Middle frontal gyrus (tissue), 1 donor: Measurements from ENCODE around the gene PAPSS2.
"Not testable (repeated sequence)": the region's sequence is repeated elsewhere in the genome, so short reads cannot be mapped to it uniquely, and the experiment has no call there.

Experiments used
- DNase-seq: peaks from one replicate; pipeline ENCODE4 v3.0.0-alpha.2; 2015; ENCODE audit warnings: low spot score; ENCODE audit errors: extremely low spot score

The PAPSS2 gene

DNA sequence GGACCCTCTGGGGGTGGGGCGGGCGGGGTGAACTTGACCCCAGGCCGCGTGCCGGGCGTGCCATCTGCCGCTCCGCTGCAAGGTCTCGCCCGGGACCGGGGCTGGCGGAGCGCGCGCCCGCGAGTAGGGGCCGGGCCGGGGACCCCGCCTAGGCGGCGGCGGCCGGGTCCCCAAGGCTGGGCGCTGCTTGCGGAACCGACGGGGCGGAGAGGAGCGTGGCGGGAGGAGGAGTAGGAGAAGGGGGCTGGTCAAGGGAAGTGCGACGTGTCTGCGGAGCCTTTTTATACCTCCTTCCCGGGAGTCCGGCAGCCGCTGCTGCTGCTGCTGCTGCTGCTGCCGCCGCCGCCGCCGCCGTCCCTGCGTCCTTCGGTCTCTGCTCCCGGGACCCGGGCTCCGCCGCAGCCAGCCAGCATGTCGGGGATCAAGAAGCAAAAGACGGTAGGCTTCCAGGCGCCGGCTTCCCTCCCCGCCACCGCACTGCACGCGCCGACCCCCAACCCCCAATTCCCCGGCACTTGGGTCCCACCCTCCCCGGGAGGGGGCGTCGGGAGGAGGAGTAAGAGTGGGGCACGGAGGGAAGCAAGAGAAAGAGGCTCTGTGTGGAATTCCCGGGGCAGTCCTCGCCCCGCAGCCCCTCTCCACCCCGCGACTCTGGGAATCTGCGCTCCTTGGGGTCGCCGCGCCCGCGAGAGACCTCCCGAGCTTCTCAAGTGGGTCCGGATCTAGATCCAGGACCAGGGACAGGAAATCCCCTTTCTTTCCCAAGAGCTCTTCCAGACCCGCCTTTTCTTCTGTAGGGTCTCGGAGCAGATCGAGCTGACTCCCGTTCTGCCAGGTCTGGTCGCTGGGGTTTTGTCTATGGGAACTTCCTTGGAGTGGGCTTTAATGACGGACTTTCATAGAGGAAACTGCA lies at the start of gene PAPSS2:
PAPSS2 (plus strand) TSS at position 308 of the 913 bp plus-strand sequence; CDS start at position 412, 104 bp downstream.
- DNase-seq: no peak

DNA sequence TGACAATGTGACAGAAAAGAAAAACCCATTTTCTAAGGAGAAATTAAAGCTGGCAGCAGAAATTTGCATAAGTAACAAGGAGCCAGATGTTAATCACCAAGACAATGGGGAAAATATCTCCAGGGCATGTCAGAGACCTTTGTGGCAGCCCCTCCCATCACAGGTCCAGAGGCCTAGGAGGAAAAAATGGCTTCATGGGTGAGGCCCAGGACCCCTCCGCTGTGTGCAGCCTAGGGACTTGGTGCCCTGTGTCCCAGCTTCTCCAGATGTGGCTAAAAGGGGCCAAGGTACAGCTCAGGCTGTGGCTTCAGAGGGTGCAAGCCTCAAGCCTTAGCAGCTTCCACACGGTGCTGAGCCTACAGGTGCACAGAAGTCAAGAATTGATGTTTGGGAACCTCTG lies 48.3 kb upstream of the PAPSS2 start:
- DNase-seq: not testable (repeated sequence)

DNA sequence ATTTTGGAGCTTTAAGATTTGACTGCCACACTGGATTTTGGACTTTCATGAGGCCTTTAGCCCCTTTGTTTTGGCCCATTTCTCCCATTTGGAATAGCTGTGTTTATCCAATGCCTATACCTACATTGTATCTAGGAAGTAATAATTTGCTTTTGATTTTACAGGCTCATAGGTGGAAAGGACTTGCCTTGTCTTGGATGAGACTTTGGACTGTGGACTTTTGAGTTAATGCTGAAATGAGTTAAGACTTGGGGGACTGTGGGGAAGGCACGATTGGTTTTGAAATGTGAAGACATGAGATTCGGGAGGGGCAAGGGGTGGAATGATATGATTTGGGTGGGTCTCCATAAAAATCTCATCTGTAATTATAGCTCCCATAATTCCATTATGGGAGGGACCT lies 47.6 kb upstream of the PAPSS2 start:
- DNase-seq: no peak

DNA sequence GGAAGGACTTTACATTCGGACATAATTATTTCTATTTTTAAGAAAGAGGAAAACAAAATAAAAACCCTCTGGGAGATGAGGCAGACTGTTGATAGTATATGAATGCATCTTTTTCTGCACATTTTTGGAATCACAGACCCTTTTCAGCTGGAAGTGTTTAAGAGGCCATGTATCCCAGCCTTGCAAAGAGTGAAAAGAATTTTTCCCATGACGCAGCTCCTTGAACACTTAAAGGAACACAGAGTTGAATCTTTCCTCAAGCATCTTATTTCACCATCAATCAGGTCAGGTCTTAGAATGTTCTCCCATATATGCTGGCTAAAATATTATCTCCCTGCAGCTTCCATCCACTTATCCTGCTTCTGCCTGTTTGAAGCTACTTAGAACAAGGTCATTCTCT lies 45.9 kb upstream of the PAPSS2 start:
- DNase-seq: no peak

DNA sequence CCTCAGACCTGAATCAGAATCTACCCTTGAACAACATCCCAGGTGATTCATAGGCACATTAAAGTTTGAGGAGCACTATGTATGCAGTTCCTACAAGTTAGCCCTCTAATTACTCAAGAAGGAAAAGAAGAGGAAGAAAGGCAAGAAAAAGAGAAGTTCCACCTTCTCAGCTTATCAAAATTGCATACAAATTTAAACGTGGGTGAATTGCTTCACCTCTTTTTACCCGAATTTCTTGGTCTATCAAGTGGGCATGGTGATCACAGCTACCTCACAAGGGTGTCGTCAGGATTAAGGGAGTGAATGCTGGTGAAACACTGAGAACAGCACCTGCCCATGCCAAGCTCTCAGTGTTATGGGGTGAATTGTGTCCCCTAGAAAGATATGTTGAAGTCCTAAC lies 43.8 kb upstream of the PAPSS2 start:
- DNase-seq: no peak

DNA sequence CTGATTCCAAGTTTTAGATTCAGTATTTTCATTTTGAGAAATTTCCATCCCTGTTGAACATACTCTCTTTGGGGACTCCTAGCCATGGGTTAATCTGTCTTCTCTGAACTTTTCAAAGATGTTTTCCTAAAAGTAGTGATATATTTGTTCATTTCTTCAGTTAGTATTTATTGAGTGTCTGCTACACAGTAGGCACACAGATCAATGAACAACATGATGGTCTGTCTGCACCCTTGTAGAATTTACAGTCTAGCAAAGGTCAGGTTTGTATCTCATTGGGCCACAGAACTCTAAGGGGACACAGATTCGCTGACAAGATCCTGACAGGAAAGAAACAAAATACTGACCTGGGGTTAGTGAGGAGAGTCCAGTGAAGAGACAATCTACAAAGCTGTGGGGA lies 42.2 kb upstream of the PAPSS2 start:
- DNase-seq: no peak

DNA sequence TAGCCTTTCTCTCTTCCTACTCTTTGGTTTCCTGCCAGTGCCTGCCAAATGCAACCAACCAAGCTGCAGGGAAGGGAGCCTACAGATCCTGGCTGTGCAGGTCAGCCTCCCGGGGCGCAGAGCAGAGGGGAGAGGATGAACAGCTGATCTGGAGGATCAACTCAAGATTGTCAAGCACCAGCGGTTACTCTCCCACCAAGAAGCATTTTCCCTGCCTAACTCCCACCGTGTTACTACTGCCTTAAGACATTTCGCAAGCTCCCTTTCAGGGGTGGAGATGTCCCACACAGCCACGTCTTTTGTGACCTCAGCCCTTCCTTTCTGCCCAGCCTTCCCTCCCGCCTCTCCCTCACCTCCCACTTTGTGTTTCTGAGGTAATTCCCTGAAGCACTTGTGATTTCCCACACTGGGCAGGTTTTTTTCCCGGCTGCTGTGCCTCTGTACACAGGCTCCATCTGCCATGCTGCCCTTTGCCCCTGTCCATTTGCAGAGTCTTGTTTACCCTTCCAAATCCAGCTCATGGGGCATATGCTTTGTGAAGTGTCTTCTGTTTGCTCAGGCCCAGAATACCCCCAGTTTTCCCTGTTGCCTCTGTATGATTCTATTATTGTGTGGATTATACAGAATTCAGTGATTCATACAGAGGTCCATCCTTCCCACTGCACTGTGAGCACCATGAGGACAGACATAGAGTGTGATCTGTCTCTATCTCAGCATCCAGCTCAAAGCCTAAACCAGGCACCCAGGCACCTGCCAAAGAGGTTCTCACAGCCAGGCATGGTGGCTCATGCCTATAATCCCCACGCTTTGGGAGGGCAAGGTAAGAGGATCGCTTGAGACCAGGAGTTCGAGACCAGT lies 40.9 kb upstream of the PAPSS2 start:
- DNase-seq: no peak

DNA sequence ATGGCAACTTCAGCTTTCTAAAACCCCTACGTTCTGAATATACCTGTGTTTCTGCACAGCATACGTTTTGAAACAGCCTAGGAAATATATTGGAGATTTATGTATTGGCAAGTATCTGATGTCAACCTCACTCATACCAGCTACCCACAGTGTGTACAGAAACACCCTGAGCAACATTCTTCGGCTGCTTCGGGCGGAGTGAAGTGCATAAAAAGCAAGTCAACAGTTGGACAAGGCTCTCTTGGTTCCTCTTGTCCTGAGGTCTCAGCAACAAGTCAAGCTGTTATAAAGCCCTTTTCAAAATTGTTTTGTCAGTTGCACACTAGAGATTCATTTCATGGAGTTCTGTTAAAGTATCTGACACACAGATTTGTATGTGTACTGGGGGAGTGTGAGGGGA lies 40.0 kb upstream of the PAPSS2 start:
- DNase-seq: no peak

DNA sequence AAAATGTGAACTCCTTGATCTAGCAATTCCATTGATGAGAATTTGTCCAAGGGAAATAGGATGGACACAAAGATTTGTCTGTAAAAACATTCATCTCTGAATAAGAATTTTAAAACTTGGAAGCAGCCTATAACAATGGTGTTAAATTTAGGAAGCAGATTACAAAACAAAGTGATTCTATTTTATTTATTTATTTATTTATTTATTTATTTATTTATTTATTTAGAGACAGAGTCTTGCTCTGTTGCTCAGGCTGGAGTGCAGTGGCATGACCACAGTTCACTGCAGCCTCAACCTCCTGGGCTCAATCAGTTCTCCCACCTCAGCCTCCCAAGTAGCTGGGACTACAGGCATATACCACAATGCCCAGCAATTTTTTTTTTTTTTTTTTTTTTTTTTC lies 38.2 kb upstream of the PAPSS2 start:
- DNase-seq: not testable (repeated sequence)

DNA sequence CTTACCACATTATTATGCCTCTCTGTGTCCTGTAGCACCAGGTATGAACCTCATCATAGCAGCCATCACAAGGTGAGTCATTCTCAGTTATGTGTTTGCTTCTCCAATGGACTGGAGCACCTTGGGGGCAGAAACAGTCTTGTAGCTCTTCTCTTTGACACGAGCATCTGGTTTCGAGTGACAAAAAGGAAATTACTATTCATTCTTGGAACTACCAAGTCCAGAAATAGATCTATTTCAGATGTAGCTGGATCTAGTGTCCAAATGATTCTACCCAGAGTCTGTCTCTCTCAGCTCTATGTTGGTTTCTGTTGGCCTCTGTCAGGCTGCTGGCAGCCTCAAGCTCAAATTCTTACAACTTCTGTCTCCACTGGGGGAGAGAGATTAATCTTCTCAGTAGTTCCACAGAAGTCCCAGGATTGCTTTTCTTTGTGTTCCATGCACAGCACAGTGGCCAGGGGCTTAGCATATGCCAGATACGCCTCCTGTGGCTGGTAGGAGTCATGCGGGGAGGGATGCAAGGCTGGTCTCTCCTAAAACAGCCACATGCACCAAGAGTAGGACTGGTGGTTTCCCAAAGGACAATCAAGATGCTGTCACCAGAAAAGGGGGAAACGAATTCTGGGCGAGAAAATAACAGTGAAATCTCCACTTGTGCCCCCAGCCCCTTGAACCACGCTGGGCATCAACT lies 37.2 kb upstream of the PAPSS2 start:
- DNase-seq: no peak

DNA sequence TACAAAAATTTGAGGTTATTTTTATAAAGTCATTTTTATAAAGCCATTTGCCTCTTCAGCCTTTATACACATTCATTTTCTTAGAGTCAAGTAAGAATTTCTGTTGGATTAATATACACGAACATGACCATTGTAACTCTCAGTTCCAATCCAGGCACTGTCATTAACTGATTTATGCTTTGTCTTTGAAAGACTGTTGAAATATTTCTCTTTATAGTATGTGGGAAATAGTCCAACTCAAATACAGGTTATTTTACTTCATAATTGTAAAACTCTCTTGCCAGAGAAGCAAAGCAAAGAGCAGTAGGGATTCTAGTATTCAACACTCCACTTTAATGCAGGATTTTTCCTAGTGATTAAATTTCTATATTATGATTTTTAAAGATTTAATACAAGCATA lies 36.5 kb upstream of the PAPSS2 start:
- no peak for DNase-seq

DNA sequence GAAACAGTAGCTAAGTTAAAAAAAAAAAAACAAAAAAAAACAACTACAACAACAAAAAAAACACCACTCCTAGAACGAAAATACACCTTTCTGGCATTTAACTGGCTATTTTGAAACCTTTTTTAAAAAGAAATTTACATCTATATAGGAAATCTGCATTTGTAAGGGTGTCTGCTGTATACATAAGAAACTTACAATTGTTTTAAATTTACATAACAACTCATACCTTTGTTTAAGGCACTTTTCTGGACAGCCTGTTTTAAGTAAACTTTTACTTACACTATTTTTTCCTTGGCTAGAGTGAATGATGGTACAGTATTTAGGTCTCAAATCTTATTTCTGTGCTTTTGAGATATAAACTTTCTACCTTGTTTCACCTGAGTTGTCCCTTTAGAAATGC lies 34.0 kb upstream of the PAPSS2 start:
- no peak for DNase-seq

DNA sequence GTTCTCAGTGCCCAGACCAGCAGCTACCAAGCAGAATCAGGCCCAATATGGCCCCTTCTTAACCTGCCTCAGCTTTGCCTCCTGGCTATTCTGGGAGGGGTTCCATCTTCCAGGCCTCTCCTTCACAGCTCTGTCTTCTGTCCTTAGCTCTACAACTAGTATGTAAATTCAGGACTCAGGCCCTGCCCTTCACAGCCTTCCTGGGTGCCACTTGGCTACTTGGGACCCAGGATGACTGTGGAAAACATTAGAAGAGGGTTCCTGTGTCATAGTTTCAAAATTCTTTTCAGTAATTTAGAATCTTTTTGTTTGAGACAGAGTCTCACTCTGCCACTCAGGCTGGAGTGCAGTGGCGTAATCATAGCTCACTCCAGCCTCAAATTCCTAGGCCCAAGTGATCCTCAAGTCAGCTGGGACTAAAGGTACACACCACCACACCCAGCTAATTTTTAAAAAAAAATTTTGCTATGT lies 33.2 kb upstream of the PAPSS2 start:
- DNase-seq: no peak

DNA sequence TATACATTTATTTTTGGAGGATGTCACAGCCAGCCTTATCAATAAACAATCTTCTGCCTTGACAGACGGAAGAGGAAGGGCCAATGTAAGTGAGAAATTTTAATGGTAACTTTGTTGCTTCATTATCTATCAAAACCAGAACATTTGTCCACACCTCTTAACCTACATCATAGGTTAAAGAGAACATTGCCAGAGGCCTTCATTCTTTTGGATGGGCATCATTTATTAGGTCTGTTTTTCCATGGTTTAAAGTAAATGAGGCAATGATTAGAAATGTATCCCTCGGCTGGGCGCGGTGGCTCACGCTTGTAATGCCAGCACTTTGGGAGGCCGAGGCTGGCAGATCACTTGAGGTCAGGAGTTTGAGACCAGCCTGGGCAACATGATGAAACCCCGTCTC lies 29.5 kb upstream of the PAPSS2 start:
- no peak for DNase-seq

DNA sequence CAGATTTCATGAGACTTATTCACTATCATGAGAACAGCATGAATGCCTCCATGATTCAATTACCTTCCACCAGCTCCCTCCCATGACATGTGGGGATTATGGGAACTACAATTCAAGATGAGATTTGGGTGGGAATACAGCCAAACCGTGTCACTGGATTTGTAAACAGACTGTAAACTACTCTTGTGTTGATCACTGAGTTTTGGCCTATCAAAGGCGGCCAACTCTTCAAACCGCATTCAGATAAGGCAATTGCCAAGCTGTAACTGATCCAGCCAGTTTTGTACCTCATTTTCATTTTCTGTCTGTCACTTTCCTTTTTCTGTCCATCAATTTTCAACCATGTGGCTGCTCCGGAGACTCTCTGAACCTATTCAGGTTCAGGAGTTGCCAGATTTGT lies 27.2 kb upstream of the PAPSS2 start:
- DNase-seq: no peak

DNA sequence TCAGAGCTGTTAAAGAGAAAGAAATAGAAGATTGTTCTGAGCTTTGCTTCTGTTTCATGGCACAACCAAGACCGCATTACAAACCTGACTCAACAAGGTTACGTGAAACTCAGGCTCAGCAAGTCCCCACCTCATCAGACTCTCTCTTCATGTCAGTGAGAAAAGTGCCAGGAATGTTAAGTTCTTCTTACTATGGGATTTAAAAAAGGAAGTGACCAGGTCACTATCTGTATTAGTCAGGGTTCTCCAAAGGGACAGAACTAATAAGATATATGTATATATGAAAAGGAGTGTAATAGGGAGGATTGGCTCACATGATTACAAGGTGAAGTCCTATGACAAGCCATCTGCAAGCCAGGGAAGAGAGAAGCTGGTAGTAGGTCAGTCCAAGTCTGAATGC lies 25.4 kb upstream of the PAPSS2 start:
- no peak for DNase-seq

DNA sequence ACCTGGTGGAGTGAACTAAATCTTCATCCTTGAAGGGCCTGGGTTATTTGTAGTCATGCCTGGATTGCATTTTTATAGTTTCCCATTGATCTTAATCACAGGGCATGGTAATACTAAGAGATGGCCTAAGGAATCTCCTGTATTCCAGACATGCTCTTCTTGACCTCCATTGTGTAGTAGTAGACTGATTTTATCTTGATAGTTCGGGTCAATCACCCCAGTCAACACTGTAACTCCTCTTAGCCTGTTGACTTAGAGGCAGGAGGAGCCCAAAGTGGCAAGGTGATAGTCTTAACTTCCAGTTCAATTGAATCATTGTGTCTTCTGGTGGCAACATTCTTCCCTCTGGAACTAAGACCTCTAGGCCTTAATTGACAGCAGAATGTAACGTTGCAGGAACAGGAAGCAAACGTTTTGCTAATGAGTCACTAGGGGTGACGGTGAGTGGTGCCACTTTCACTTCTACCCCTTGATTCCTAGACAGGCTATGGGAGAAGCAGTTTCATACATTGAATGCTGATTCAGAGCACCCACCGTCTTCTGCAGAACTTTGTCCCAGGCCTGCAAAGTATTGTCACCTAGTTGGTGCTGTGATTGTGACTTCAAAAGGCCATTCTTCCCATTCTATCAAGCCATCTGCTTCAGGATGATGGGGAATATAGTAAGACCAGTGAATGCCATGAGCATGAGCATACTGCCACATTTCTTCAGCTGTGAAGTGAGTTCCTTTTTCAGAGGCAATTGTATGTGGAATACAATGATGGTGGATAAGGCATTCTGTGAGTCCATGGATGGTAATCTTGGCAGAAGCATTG lies 24.0 kb upstream of the PAPSS2 start:
- no peak for DNase-seq

DNA sequence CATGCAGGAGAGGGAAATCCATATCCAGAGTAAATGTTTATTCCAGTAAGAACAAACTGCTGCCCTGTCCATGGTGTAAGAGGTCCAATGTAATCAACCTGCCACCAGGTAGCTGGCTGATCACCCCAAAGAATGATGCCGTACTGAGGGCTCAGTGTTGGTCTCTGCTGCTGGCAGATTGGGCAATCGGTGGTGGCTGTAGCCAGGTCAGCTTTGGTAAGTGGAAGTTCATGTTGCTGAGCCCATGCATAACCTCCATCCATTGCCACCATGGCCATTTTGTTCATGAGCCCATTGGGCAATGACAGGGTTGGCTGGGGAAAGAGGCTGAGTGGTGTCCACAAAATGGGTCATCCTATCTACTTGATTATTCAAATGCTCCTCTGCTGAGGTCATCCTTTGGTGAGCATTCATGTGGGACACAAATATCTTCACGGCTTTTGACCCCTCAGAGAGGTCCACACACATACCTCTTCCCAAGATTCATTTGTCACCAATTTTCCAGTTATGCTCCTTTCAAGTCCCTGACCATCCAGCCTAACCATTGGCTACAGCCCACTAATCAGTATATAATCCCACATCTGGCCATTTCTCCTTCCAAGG lies 23.3 kb upstream of the PAPSS2 start:
- no peak for DNase-seq

DNA sequence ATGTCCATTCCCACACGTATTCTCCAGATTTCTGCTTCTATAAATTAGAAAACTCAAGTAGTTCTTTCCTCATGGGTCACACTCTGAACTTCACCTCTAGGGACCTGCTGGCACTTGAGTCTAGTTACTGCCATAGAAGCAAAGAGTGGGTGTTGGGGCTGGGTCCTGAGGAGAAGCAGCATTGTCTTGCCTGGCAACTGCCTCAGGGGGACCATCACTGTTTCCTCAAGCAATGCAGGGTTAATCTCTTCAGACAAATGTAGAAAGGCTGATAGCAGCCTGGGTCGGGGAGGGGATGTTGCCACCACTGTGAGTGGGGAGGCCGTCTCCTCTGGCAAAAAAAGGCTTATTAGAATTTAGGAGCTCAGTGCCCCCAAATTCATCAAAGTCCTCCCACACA lies 20.2 kb upstream of the PAPSS2 start:
- no peak for DNase-seq

DNA sequence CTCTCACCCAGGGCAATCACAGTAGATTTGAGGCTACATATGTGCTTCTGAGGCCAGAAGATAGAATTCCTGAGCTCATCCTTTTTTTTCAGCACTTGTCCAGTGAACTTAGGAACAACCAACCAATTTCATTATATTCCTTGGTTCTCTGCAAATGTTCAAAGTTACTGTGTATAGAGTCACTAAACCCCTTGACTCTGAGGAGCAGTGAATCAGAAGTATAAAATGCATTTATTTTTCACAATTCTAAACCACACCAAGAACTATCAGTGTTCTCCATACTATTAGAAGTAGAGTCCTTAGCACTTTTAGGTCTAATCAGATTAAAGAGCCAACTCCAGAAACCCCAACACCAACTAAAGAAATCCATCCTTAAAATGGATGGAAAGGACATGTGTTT lies 19.6 kb upstream of the PAPSS2 start:
- no peak for DNase-seq
